SK-N-SH treated with all-trans-retinoic acid at 6 μM for 48 hours (cell line): ENCODE data around the gene ZFHX2.
"Not testable (repeated sequence)": the region's sequence is repeated elsewhere in the genome, so short reads cannot be mapped to it uniquely, and the experiment has no call there.

Experiments used
- ARNTL ChIP-seq: fragments of 450-650 bp; formaldehyde crosslinking; IDR thresholded peaks from 2 replicates; pipeline ENCODE4 v1.5.0; 2020; ENCODE audit warnings: low read depth, mild to moderate bottlenecking, moderate library complexity, borderline replicate concordance
- BACH2 ChIP-seq: fragments of 250-450 bp; sonication (Bioruptor Pico); IDR thresholded peaks from 2 replicates; pipeline ENCODE4 v1.9.0; 2021; ENCODE audit warnings: mild to moderate bottlenecking, borderline replicate concordance
- CREB5 ChIP-seq: fragments of 250-450 bp; sonication (Bioruptor Pico); IDR thresholded peaks from 2 replicates; pipeline ENCODE4 v1.5.1; 2020; ENCODE audit warnings: low read depth, mild to moderate bottlenecking, moderate library complexity
- CSDC2 ChIP-seq: fragments of 250-450 bp; sonication (Bioruptor Pico); IDR thresholded peaks from 2 replicates; pipeline ENCODE4 v1.5.0; 2020; ENCODE audit warnings: mild to moderate bottlenecking, moderate library complexity
- GLIS3 ChIP-seq: fragments of 250-450 bp; sonication (Bioruptor Pico); IDR thresholded peaks from 2 replicates; pipeline ENCODE4 v1.5.0; 2020; ENCODE audit warnings: mild to moderate bottlenecking, moderate library complexity
- PATZ1 ChIP-seq: fragments of 250-450 bp; sonication (Bioruptor Pico); IDR thresholded peaks from 2 replicates; pipeline ENCODE4 v1.8.0; 2020; ENCODE audit warnings: mild to moderate bottlenecking, moderate library complexity, borderline replicate concordance
- RARB ChIP-seq: fragments of 250-450 bp; sonication (Bioruptor Pico); IDR thresholded peaks from 2 replicates; pipeline ENCODE4 v1.8.0; 2021; ENCODE audit warnings: mild to moderate bottlenecking, moderate library complexity
- SNAI2 ChIP-seq: fragments of 250-450 bp; sonication (Bioruptor Pico); IDR thresholded peaks from 2 replicates; pipeline ENCODE4 v1.5.0; 2020; ENCODE audit warnings: mild to moderate bottlenecking, moderate library complexity
- TCF4 ChIP-seq: fragments of 250-450 bp; sonication (Bioruptor Pico); IDR thresholded peaks from 2 replicates; pipeline ENCODE4 v1.8.0; 2021; ENCODE audit warnings: mild to moderate bottlenecking, moderate library complexity, borderline replicate concordance
- TSHZ2 ChIP-seq: fragments of 250-450 bp; sonication (Bioruptor Pico); IDR thresholded peaks from 2 replicates; pipeline ENCODE4 v1.5.0; 2020; ENCODE audit warnings: mild to moderate bottlenecking, moderate library complexity
- ZFP30 ChIP-seq: fragments of 450-650 bp; formaldehyde crosslinking; IDR thresholded peaks from 2 replicates; pipeline ENCODE4 v1.5.0; 2022; ENCODE audit warnings: mild to moderate bottlenecking, moderate library complexity
- ZNF565 ChIP-seq: fragments of 450-650 bp; formaldehyde crosslinking; conservative IDR thresholded peaks from 2 replicates; pipeline ENCODE4 v1.5.0; 2020; ENCODE audit warnings: low read depth, mild to moderate bottlenecking, moderate library complexity
- ZNF70 ChIP-seq: fragments of 450-650 bp; formaldehyde crosslinking; IDR thresholded peaks from 2 replicates; pipeline ENCODE4 v1.5.0; 2020; ENCODE audit warnings: mild to moderate bottlenecking, moderate library complexity
- TF ChIP-seq, protein P1 (sequence below): fragments of 250-450 bp; sonication (Bioruptor Pico); IDR thresholded peaks from 2 replicates; pipeline ENCODE4 v1.8.0; 2021; ENCODE audit warnings: low read depth, mild to moderate bottlenecking, moderate library complexity, borderline replicate concordance

DNA sequence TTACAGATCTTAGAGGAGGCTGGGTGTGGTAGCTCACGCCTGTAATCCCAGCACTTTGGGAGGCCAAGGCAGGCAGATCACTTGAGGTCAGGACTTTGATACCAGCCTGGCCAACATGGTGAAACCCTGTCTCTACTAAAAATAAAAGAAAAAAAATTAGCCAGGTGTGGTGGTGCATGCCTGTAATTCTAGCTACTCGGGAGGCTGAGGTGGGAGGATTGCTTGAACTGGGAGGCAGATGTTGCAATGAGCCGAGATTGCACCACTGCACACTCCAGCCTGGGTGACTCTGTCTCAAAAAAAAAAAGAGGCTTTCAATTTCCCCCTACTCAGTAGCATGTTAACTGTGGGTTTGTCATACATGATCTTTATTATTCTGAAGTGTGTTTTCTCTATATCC is 42.6 kb upstream of the ZFHX2 start:
- TF ChIP-seq GLIS3 (CRISPR knock-in tag); ZNF70 (CRISPR knock-in tag); PATZ1 (CRISPR knock-in tag); TCF4 (CRISPR knock-in tag); TSHZ2; ARNTL; BACH2 (CRISPR knock-in tag); ZNF565 (CRISPR knock-in tag); RARB; ZFP30; CSDC2; CREB5 (CRISPR knock-in tag); SNAI2: not testable (repeated sequence)
- TF ChIP-seq, protein P1, sequence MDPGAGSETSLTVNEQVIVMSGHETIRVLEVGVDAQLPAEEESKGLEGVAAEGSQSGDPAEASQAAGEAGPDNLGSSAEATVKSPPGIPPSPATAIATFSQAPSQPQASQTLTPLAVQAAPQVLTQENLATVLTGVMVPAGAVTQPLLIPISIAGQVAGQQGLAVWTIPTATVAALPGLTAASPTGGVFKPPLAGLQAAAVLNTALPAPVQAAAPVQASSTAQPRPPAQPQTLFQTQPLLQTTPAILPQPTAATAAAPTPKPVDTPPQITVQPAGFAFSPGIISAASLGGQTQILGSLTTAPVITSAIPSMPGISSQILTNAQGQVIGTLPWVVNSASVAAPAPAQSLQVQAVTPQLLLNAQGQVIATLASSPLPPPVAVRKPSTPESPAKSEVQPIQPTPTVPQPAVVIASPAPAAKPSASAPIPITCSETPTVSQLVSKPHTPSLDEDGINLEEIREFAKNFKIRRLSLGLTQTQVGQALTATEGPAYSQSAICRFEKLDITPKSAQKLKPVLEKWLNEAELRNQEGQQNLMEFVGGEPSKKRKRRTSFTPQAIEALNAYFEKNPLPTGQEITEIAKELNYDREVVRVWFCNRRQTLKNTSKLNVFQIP: not testable (repeated sequence)
